IMR-90 (cell line): Measurements from ENCODE around the gene GRAMD1B. TPM values are rescaled to one million over a fixed set of nuclear protein-coding genes. Genes with fewer than 3 reads are reported as not detected.

ENCODE experiments used
- ATAC-seq: fragments of 200-7000 bp; cut with Tn5 transposase; 2 replicates; pipeline ENCODE4 v1.9.1; 2020; ENCODE audit warnings: low read depth, mild to moderate bottlenecking, moderate library complexity
- BruUV-seq: library from RNA; stranded (reverse); fragments of 400-500 nt; replicated peaks from 2 replicates; lab custom pipeline; 2021; lab: Mats Ljungman, UMichigan
- CTCF ChIA-PET: fragments of 300-600 bp; formaldehyde crosslinking; extraction: SDS; loops from one replicate; lab custom pipeline; 2021; ENCODE audit warnings: antibody characterized with exemption; lab: Yijun Ruan, JAX
- POLR2A ChIA-PET: fragments of 300-600 bp; sonication (Branson Sonifier 250); formaldehyde crosslinking; loops from one replicate; lab custom pipeline; 2022; ENCODE audit warnings: antibody characterized with exemption; ENCODE audit not compliant: unreplicated experiment; lab: Charles Lee
- DNase-seq: peaks from one replicate; pipeline ENCODE4 v3.0.0; 2013
- H2AFZ ChIP-seq: replicated peaks from 2 replicates; pipeline ENCODE3; 2013; ENCODE audit warnings: low read length, mild to moderate bottlenecking; ENCODE audit not compliant: poor library complexity
- H2AK5ac ChIP-seq: 2 replicates; pipeline ENCODE4 v1.6.1; 2013; ENCODE audit warnings: low read depth, low read length, inconsistent platforms
- H2AK9ac ChIP-seq: replicated peaks from 2 replicates; pipeline ENCODE3; 2013; ENCODE audit warnings: mild to moderate bottlenecking, low read depth, low read length, moderate library complexity; ENCODE audit not compliant: poor library complexity
- H2BK120ac ChIP-seq: 2 replicates; pipeline ENCODE4 v1.6.1; 2013; ENCODE audit warnings: low read depth, low read length, inconsistent platforms
- H2BK15ac ChIP-seq: 3 replicates; pipeline ENCODE4 v1.6.1; 2013; ENCODE audit warnings: low read depth, low read length, inconsistent platforms
- H2BK20ac ChIP-seq: 2 replicates; pipeline ENCODE4 v1.6.1; 2013; ENCODE audit warnings: low read depth, mild to moderate bottlenecking, inconsistent platforms, low read length, moderate library complexity
- H2BK5ac ChIP-seq: 2 replicates; pipeline ENCODE4 v1.6.1; 2013; ENCODE audit warnings: mild to moderate bottlenecking, low read depth, low read length, inconsistent platforms; ENCODE audit not compliant: poor library complexity, severe bottlenecking
- H3K14ac ChIP-seq: replicated peaks from 2 replicates; pipeline ENCODE4 v1.6.1; 2013; ENCODE audit warnings: low read depth, low read length, inconsistent platforms
- H3K18ac ChIP-seq: 2 replicates; pipeline ENCODE4 v1.6.1; 2013; ENCODE audit warnings: low read depth, low read length, control low read depth
- H3K23ac ChIP-seq: 2 replicates; pipeline ENCODE4 v1.6.1; 2013; ENCODE audit warnings: low read depth, low read length, inconsistent platforms
- H3K27ac ChIP-seq: 2 replicates; pipeline ENCODE4 v1.5.1; 2013; ENCODE audit warnings: mild to moderate bottlenecking, control low read depth, low read length; ENCODE audit not compliant: insufficient read depth
- H3K27me3 ChIP-seq: 2 replicates; pipeline ENCODE4 v1.6.1; 2013; ENCODE audit warnings: low read length; ENCODE audit not compliant: control insufficient read depth, insufficient read depth
- H3K36me3 ChIP-seq: 2 replicates; pipeline ENCODE4 v1.6.1; 2013; ENCODE audit warnings: low read length, mixed read lengths; ENCODE audit not compliant: control insufficient read depth, insufficient read depth
- H3K4ac ChIP-seq: 2 replicates; pipeline ENCODE4 v1.6.1; 2013; ENCODE audit warnings: low read depth, low read length, inconsistent platforms
- H3K4me1 ChIP-seq: 2 replicates; pipeline ENCODE4 v1.6.1; 2013; ENCODE audit warnings: low read length, mixed read lengths; ENCODE audit not compliant: control insufficient read depth, insufficient read depth
- H3K4me2 ChIP-seq: 2 replicates; pipeline ENCODE4 v1.6.1; 2013; ENCODE audit warnings: low read depth, mild to moderate bottlenecking, control low read depth, low read length, moderate library complexity
- H3K4me3 ChIP-seq: 2 replicates; pipeline ENCODE4 v1.5.1; 2013; ENCODE audit warnings: low read depth, mild to moderate bottlenecking, control low read depth, low read length, moderate library complexity; ENCODE audit not compliant: insufficient read depth
- H3K56ac ChIP-seq: 2 replicates; pipeline ENCODE4 v1.6.1; 2013; ENCODE audit warnings: low read length, inconsistent platforms; ENCODE audit not compliant: insufficient read depth; ENCODE audit errors: extremely low read depth
- H3K79me1 ChIP-seq, 2 experiments: 2 replicates each; pipeline ENCODE4 v1.6.1; 2013; ENCODE audit warnings: low read length in 2 of 2, inconsistent platforms in 1 of 2, low read depth in 1 of 2
- H3K9ac ChIP-seq: 2 replicates; pipeline ENCODE4 v1.6.1; 2013; ENCODE audit warnings: low read depth, low read length, control low read depth
- H3K9me1 ChIP-seq: 2 replicates; pipeline ENCODE4 v1.6.1; 2013; ENCODE audit warnings: low read length, inconsistent platforms; ENCODE audit not compliant: insufficient read depth
- H3K9me3 ChIP-seq: 2 replicates; pipeline ENCODE4 v1.6.1; 2013; ENCODE audit warnings: low read length; ENCODE audit not compliant: control insufficient read depth, insufficient read depth
- H4K20me1 ChIP-seq: 2 replicates; pipeline ENCODE4 v1.6.1; 2013; ENCODE audit warnings: low read length, inconsistent platforms; ENCODE audit not compliant: insufficient read depth
- H4K5ac ChIP-seq: 2 replicates; pipeline ENCODE4 v1.6.1; 2013; ENCODE audit warnings: mild to moderate bottlenecking, low read depth, low read length, control low read depth
- H4K8ac ChIP-seq, 2 experiments: 2 replicates each; pipeline ENCODE4 v1.6.1; 2013; ENCODE audit warnings: low read depth in 2 of 2, low read length in 2 of 2, control low read depth in 1 of 2, inconsistent platforms in 1 of 2
- H4K91ac ChIP-seq: 2 replicates; pipeline ENCODE4 v1.6.1; 2013; ENCODE audit warnings: low read depth, low read length, inconsistent platforms; ENCODE audit not compliant: insufficient read depth
- BHLHE40 ChIP-seq: fragments of 150-350 bp; IDR thresholded peaks from 2 replicates; pipeline ENCODE4 v1.6.1; 2016; ENCODE audit warnings: mild to moderate bottlenecking, low read depth, low read length
- CEBPB ChIP-seq: IDR thresholded peaks from 2 replicates; pipeline ENCODE4 v1.6.1; 2012; ENCODE audit warnings: low read depth, low read length, improper control_type of control experiment
- CHD1 ChIP-seq: IDR thresholded peaks from 2 replicates; pipeline ENCODE4 v1.6.1; 2012; ENCODE audit warnings: low read depth, low read length, improper control_type of control experiment
- FOS ChIP-seq: fragments of 150-350 bp; IDR thresholded peaks from 2 replicates; pipeline ENCODE4 v1.6.1; 2016; ENCODE audit warnings: low read depth, low read length
- MAFK ChIP-seq: IDR thresholded peaks from 2 replicates; pipeline ENCODE4 v1.6.1; 2012; ENCODE audit warnings: low read depth, low read length, improper control_type of control experiment
- MXI1 ChIP-seq: IDR thresholded peaks from 2 replicates; pipeline ENCODE4 v1.6.1; 2012; ENCODE audit warnings: low read depth, mild to moderate bottlenecking, low read length, moderate library complexity, borderline replicate concordance
- NFE2L2 ChIP-seq: fragments of 150-350 bp; IDR thresholded peaks from 2 replicates; pipeline ENCODE4 v1.6.1; 2016; ENCODE audit warnings: low read depth, mild to moderate bottlenecking, low read length
- RAD21 ChIP-seq: IDR thresholded peaks from 2 replicates; pipeline ENCODE4 v1.6.1; 2012; ENCODE audit warnings: low read length, improper control_type of control experiment
- RCOR1 ChIP-seq: IDR thresholded peaks from 2 replicates; pipeline ENCODE4 v1.6.1; 2012; ENCODE audit warnings: mild to moderate bottlenecking, low read length, improper control_type of control experiment; ENCODE audit not compliant: insufficient replicate concordance
- RFX5 ChIP-seq: IDR thresholded peaks from 2 replicates; pipeline ENCODE4 v1.8.0; 2012; ENCODE audit warnings: low read depth, mild to moderate bottlenecking, low read length, moderate library complexity
- SMC3 ChIP-seq: fragments of 150-350 bp; IDR thresholded peaks from 2 replicates; pipeline ENCODE4 v1.6.1; 2016; ENCODE audit warnings: low read depth, mild to moderate bottlenecking, antibody characterized with exemption, low read length, moderate library complexity
- WGBS, 2 experiments: methylation state at CpG; one replicate each; pipeline versions ENCODE4 v1.1.5 to v1.1.7; 2013; ENCODE audit warnings: missing lambda C conversion rate in 2 of 2; ENCODE audit not compliant: insufficient read length in 1 of 2; ENCODE audit errors: extremely low coverage in 2 of 2; 5-methylcytosine and 5-hydroxymethylcytosine counted together
- dilution Hi-C: fragments of 300-500 bp; cut with HindIII; formaldehyde crosslinking; loops from one replicate; pipeline ENCODE4 v1.14.3; 2018; ENCODE audit warnings: low sequenced_read_pairs; ENCODE audit not compliant: unreplicated experiment
- in situ Hi-C: fragments of 300-500 bp; cut with MboI; formaldehyde crosslinking; loops from 3 replicates; pipeline ENCODE4 v1.14.3; 2019; ENCODE audit warnings: low sequenced_read_pairs, inconsistent platforms, mixed read lengths
- intact Hi-C: fragments of 100-400 bp; cut with micrococcal nuclease; formaldehyde crosslinking; loops from 2 replicates; pipeline ENCODE4 v1.10.0; 2022
- polyA plus RNA-seq, 3 experiments: library from polyadenylated mRNA; depleted of rRNA; stranded (reverse); fragments of >200 nt; gene quantifications; 2 replicates each; pipeline ENCODE4 v1.2.3, GENCODE V29; 2012; ENCODE audit warnings: low replicate concordance in 1 of 3
- total RNA-seq: library from RNA; depleted of rRNA; stranded (reverse); fragments of >200 nt; gene quantifications from 2 replicates; pipeline ENCODE4 v1.2.3, GENCODE V29; 2012

The GRAMD1B gene
- total and polyA plus RNA-seq, 2 of the 4 experiments (the other 2 are of a cell fraction) = 7.1 to 7.2 TPM

- peaks cover 39% of the 10 kb centered on the region for H3K27me3 ChIP-seq
- no TSS peak for BruUV-seq
- H4K20me1 ChIP-seq = no peaks in the 10 kb centered on the region
- no peak overlapping the region for H3K27ac ChIP-seq
- no peaks in the 10 kb centered on the region for H3K9me1 ChIP-seq
- in situ Hi-C loops = no loop called here
- no peak for TF ChIP-seq BHLHE40
- no peak for TF ChIP-seq FOS
- no peak for TF ChIP-seq MAFK
- TF ChIP-seq NFE2L2 = no peak
- TF ChIP-seq RCOR1 = no peak
- TF ChIP-seq MXI1 = no peak
- no peak for TF ChIP-seq CHD1
- no peak for TF ChIP-seq RAD21
- no peak for TF ChIP-seq CEBPB
- TF ChIP-seq SMC3 = no peak
- no peak for TF ChIP-seq RFX5
- POLR2A ChIA-PET = no interaction called here
- WGBS, 2 experiments = 67 to 100% methylated on average over 1 of the region's 3 CpGs
- no peak overlapping the region for H2AK5ac ChIP-seq
- H4K8ac ChIP-seq = no peak overlapping the region
- H3K4me1 ChIP-seq = no peaks in the 10 kb centered on the region
- H4K91ac ChIP-seq = no peak overlapping the region
- no peak overlapping the region for H3K18ac ChIP-seq
- H2BK5ac ChIP-seq = no peak overlapping the region
- CTCF ChIA-PET = no interaction called here
- H2BK20ac ChIP-seq = no peak overlapping the region
- H3K56ac ChIP-seq = no peak overlapping the region
- no peak for ATAC-seq
- DNase-seq = no peak
- no peaks in the 10 kb centered on the region for H3K79me1 ChIP-seq
- H2AK9ac ChIP-seq = no peak overlapping the region
- H2AFZ ChIP-seq = no peak overlapping the region
- no peak overlapping the region for H3K14ac ChIP-seq
- dilution Hi-C loops = no loop called here
- no peak overlapping the region for H3K4me3 ChIP-seq
- H3K9me3 ChIP-seq = no peaks in the 10 kb centered on the region
- no peak overlapping the region for H2BK15ac ChIP-seq
- no peak overlapping the region for H3K9ac ChIP-seq
- no peak overlapping the region for H2BK120ac ChIP-seq
- intact Hi-C loops = no loop called here
- no peak overlapping the region for H3K4ac ChIP-seq
- H4K5ac ChIP-seq = no peak overlapping the region
- no peaks in the 10 kb centered on the region for H3K36me3 ChIP-seq
- H3K23ac ChIP-seq = no peak overlapping the region
- H3K4me2 ChIP-seq = no peak overlapping the region
These were observed 47.5 kb upstream of the GRAMD1B start for GRCh38 chr11:123382555-123383074.
